Activated CD8-positive, alpha-beta memory T cell treated with anti-CD3 and anti-CD28 coated beads for 48 hours (primary cell): ENCODE results near the gene ECM1.

ENCODE experiments used
- DNase-seq, 3 experiments: peaks; one replicate each; pipeline ENCODE4 v3.0.0-alpha.2; 2020; ENCODE audit warnings: low read depth in 2 of 3, low spot score in 2 of 3

Gene ECM1

GRCh38 chr1:150557065-150557600 lies 49.2 kb downstream of the ECM1 start:
- DNase-seq, result no peak

- DNase-seq, result no peak
Observed at GRCh38 chr1:150557813-150558212, 49.9 kb downstream of the ECM1 start.

GRCh38 chr1:150558303-150558704 lies 50.4 kb downstream of the ECM1 start:
- no peak for DNase-seq

GRCh38 chr1:150558761-150559655 lies 51.1 kb downstream of the ECM1 start:
- DNase-seq, result no peak

- no peak for DNase-seq
Observed at GRCh38 chr1:150559656-150560010, 51.7 kb downstream of the ECM1 start.

GRCh38 chr1:150560011-150560438 lies 52.1 kb downstream of the ECM1 start:
- DNase-seq, result peak in 1 of 3 experiments; percentile 67

- peak; percentile 68 to 70 (median 70) for DNase-seq
Observed at GRCh38 chr1:150560576-150561253, 52.8 kb downstream of the ECM1 start.

- DNase-seq, result peak in 1 of 3 experiments; percentile 58
Observed at GRCh38 chr1:150561254-150561973, 53.5 kb downstream of the ECM1 start.

- DNase-seq, result peak in 2 of 3 experiments; percentile 67 to 75
Observed at GRCh38 chr1:150561974-150562445, 54.1 kb downstream of the ECM1 start.

- peak in 1 of 3 experiments; percentile 62 for DNase-seq
Observed at GRCh38 chr1:150562446-150563339, 54.8 kb downstream of the ECM1 start.
